ENCODE results near the gene RUNDC1. TPM values are rescaled to one million over a fixed set of nuclear protein-coding genes. Genes with fewer than 3 reads are reported as not detected.
"Not testable (repeated sequence)": the region's sequence is repeated elsewhere in the genome, so short reads cannot be mapped to it uniquely, and the experiment has no call there.

RUNDC1 gene
- total and polyA plus RNA-seq, 8 donors, result 10.3 to 16.9 (median 12.6) TPM

DNA sequence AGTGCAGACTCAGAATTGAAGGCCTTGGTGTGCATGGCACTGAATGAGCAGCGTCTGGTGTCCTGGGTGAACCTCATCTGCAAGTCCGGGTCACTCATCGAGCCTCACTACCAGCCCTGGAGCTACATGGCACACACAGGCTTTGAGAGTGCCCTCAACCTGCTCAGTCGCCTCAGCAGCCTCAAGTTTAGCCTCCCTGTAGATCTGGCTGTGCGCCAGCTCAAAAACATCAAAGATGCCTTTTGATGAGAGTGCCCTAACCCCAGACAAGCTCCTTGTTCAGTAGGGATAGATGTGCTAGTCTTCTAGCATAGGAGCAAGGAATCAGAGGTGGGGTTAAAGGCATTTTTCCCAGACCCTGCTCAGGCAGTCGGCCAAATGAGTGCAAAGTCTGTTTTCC, 11.1 kb downstream of the RUNDC1 start:
- Histone ChIP-seq H3K9me3 (no peaks in the 10 kb centered on the region), H3K4me3 (no peak overlapping the region), H3K36me3 (peaks cover 0 to 84% of the 10 kb centered on the region in 2 donors), H3K27me3 (no peaks in the 10 kb centered on the region), H3K4me1 (peaks cover 0 to 2% of the 10 kb centered on the region in 2 donors), H3K27ac (no peak overlapping the region)
- intact Hi-C loops (cut with DNase I), result no loop called here
- no peak for ATAC-seq
- DNase-seq, result no peak
- TF ChIP-seq, protein P1, sequence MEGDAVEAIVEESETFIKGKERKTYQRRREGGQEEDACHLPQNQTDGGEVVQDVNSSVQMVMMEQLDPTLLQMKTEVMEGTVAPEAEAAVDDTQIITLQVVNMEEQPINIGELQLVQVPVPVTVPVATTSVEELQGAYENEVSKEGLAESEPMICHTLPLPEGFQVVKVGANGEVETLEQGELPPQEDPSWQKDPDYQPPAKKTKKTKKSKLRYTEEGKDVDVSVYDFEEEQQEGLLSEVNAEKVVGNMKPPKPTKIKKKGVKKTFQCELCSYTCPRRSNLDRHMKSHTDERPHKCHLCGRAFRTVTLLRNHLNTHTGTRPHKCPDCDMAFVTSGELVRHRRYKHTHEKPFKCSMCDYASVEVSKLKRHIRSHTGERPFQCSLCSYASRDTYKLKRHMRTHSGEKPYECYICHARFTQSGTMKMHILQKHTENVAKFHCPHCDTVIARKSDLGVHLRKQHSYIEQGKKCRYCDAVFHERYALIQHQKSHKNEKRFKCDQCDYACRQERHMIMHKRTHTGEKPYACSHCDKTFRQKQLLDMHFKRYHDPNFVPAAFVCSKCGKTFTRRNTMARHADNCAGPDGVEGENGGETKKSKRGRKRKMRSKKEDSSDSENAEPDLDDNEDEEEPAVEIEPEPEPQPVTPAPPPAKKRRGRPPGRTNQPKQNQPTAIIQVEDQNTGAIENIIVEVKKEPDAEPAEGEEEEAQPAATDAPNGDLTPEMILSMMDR (IDR thresholded peaks at IDR 0.05), result no peak

DNA sequence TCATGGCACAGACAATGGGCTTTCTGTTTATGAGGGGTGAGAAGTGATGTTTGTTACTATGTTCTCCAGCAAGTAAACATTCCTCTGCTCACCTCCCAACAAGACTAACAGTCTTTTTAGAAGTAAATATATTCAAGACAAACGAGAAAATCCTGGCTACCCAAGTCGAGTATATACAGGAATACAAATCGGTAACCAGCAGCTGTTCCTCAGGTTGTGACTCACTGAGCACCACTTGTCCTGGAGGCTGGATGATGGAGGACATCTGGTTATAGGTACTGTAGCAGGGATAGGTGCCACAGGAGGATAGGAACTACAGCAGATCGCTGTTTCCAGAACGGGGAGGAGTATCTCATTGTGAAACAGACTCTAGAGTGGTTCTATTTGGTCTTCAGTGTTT, 12.5 kb downstream of the RUNDC1 start:
- no peak for ATAC-seq
- H3K9me3 ChIP-seq, result no peaks in the 10 kb centered on the region
- H3K27me3 ChIP-seq, result no peaks in the 10 kb centered on the region
- H3K36me3 ChIP-seq, result peaks cover 0 to 70% of the 10 kb centered on the region in 2 donors
- H3K4me1 ChIP-seq, result peaks cover 0 to 9% of the 10 kb centered on the region in 2 donors
- intact Hi-C loops (cut with DNase I), result no loop called here
- no peak for DNase-seq
- no peak overlapping the region for H3K4me3 ChIP-seq
- no peak overlapping the region for H3K27ac ChIP-seq
- TF ChIP-seq, protein P1 (IDR thresholded peaks at IDR 0.05), result no peak

DNA sequence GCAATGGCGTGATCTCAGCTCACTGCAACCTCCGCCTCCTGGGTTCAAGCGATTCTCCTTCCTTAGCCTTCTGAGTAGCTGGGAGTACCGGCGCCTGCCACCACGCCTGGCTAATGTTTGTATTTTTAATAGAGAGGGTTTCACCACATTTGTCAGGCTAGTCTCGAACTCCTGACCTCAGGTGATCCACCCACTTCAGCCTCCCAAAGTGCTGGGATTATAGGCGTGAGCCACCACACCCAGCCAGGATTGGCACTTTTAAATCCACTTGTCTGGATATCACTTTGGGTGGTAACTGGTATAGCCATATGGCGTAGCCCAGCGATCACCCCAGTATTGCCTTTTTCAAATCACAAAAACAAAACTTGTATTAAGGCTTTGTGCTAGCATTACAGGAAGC, 13.5 kb downstream of the RUNDC1 start:
- DNase-seq; H3K4me1 ChIP-seq; intact Hi-C loops (cut with DNase I); H3K9me3 ChIP-seq; ATAC-seq; H3K4me3 ChIP-seq; H3K27me3 ChIP-seq; H3K27ac ChIP-seq: not testable (repeated sequence)
- peaks cover 0 to 60% of the 10 kb centered on the region in 2 donors for H3K36me3 ChIP-seq

DNA sequence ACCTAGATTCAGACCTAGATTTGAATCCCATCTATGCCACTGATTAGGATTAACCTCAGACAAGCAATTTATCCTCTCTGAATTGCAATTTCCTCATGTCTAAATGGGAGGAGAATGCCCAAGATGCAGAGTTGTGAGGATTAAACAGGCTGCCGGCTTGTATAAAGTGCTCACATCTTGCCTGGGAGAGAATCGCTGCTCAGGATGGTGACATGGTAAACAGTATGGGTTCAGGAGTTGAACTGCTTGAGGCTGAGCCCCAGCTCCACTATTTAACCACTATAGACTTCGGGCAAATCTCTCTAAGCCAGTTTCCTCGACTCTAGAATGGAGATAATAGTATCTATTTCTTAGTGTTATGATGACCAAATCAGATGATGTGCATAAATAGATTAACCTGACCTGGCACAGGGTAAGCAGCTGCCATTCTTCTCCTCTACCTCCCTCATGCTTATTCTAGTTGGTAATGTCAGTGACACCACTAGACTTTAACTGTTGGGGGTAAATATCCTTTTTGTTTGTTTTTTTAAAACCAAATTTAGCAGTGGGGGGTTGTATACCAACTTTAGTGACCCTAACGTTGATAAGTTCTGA, 17.1 kb downstream of the RUNDC1 start:
- Histone ChIP-seq H3K27me3 (no peaks in the 10 kb centered on the region), H3K4me3 (peak overlapping the region in 1 of 2 donors; percentile 69), H3K4me1 (peaks cover 10 to 46% of the 10 kb centered on the region in 2 donors), H3K27ac (peak overlapping the region; percentile 71 to 92), H3K36me3 (peaks cover 5 to 55% of the 10 kb centered on the region in 2 donors), H3K9me3 (no peaks in the 10 kb centered on the region)
- ATAC-seq (peak; percentile 2), DNase-seq (no peak)
- intact Hi-C loops (cut with DNase I), result no loop called here
- TF ChIP-seq, protein P1 (IDR thresholded peaks at IDR 0.05), result no peak

DNA sequence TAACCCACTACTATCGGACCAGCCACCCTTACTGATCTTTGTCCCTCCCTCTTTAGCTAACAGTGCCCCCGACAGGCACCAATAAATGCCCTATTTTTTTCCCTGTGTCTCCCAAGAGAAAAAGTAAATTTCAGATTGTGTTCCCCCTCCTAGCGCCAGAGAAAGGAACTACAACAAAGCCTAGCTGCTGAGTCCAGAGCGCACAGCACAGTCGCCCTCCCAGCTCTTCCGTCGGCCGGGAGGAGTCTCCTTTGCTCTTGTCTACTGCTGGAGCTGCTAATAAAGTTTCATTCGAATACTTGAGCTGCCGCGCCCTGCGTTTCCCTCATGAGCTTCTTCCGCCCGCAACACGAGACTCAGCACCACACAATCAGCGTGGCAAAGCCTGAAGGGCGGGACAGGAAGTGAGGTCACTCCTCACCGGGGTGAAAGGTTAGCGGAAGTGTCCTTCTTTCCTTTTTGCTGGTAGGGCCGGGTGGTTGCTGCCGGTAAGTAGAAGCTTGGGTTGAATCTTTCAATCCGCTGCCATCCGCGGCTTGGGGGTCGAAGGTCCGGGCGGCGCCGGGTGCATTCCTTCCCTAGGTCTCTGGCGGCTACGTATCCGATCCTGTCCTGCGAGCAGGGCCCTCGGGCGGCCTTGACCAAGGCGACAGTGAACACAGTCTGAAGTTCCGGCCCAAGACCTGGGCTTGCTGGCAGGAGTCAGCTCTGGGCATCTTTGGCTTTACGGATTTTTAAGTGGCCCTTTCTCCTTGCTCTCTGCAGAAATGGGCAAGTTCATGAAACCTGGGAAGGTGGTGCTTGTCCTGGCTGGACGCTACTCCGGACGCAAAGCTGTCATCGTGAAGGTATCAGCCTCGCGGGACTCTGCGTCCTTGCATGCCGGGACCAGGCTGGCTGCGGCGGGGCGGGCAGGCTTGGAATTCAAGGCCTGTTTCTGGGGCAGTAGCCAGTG, 17.9 kb downstream of the RUNDC1 start, which contains the start of gene RPL27:
Gene RPL27 (plus strand): TSS at position 436 of the 955 bp plus-strand sequence. CDS start 332 bp downstream, at position 768.
- Histone ChIP-seq H3K36me3 (peaks cover 5 to 55% of the 10 kb centered on the region in 2 donors), H3K27me3 (no peaks in the 10 kb centered on the region), H3K27ac (peak within 1 kb of the TSS; percentile 81 to 92), H3K9me3 (no peaks in the 10 kb centered on the region), H3K4me1 (peaks cover 10 to 51% of the 10 kb centered on the region in 2 donors), H3K4me3 (peak within 1 kb of the TSS; percentile 69)
- DNase-seq, result peak; percentile 94 to 100 (median 100)
- peak; percentile 96 for ATAC-seq
- TF ChIP-seq, protein P1 (IDR thresholded peaks at IDR 0.05), result peak; percentile 76 to 97
- intact Hi-C loops (cut with DNase I), result no loop called here

Data from left lung (tissue), 10 donors.